GM21447 (cell line): ENCODE measurements around the gene TMEM95.
"Not testable (repeated sequence)": the region's sequence is repeated elsewhere in the genome, so short reads cannot be mapped to it uniquely, and the experiment has no call there.

Experiments used
- ATAC-seq: cut with Tn5 transposase; IDR thresholded peaks from one replicate; pipeline ENCODE4 v1.9.1; 2021; ENCODE audit not compliant: unreplicated experiment

Gene TMEM95

DNA sequence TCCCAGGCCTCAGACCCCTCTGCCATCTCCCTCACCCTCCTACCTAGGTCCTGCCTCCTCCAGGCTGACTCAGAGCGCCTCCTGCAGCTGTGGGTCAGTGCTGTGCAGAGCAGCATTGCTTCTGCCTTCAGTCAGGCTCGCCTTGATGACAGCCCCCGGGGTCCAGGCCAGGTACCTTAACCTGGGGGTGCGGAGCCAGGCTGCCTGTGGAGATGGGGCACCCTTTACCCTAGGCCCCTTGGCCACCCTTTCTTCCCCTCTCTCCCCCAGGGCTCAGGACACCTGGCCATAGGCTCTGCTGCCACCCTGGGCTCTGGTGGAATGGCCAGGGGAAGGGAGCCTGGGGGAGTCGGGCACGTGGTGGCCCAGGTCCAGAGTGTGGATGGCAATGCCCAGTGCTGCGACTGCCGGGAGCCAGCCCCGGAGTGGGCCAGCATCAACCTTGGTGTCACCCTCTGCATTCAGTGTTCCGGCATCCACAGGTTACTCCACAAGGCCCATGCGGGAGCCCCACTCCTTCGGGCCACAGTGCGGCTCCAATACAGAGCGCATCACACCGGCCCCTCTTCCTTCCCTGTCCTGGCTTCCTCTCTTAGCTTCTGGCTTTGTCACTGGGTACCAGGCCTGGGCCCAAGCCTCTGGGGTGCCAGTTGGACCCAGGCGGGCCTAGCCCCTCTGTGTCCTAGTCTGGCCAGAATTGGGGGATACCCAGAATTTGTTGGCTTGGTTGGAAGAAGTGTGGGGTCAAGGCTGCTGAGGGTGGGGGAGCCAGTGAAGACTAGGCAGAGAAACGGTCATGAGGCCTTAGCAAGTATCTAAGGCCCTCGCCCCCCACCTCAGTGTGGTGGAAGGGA is 8.0 kb upstream of the TMEM95 start:
- no peak for ATAC-seq

DNA sequence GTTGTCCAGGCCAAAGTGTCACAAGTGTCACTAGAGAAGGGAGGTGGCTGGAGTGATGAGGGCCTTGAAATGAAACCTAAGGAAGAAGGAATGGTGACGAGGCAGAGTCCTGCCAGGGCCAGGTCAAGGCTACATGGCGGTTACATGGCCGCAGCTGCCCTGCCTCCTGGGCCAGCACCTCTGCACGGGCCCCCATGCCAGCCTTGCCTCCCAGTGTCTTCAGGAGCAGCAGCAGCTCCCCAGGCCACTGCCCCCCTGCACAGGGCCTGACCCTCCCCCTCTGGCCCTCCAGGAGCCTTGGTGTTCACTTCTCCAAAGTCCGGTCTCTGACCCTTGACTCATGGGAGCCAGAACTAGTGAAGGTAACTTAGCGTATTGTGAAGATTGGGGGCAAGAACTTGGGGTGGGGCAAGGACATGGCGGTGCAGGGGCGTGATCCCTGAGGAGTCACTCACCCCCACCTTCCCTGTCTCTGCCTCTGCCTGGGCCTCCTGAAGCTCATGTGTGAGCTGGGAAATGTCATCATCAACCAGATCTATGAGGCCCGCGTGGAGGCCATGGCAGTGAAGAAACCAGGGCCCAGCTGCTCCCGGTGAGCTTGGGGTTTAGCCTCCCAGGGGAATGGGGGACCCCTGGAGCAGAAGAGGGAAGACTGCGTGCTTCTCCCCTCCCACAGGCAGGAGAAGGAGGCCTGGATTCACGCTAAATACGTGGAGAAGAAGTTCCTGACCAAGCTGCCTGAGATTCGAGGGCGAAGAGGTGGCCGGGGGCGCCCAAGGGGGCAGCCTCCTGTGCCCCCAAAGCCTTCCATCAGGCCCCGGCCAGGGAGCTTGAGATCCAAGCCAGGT is 7.1 kb upstream of the TMEM95 start:
- no peak for ATAC-seq

DNA sequence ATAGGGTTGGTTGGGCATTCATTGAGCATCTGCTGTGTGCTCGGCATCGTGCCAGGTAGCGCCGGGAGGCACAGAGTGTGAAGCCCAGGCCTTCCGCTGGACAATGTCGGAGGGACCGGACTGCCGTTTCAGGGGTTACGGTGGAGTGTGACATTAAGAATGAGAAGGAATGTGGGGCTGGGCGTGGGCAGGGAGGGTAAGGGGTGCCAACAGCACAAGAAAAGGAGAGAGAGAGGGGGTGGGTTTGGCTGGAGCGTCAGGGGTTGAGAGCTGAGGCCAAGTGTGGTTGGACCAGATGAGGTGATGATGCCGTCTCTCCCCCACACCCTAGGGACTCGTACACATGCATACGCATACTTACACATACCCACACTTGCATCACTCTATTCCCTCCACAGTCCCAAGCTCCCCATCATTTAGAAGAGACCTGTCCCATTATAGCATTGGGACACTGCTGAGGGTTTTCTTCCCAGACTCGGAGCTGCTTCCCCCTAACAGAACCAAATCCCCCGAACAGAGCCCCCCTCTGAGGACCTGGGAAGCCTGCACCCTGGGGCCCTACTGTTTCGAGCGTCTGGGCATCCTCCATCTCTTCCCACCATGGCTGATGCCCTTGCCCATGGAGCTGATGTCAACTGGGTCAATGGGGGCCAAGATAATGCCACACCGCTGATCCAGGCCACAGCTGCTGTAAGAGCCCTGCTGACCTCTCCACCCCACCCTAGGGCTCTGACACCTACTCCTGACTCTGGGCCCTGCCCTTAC is 6.3 kb upstream of the TMEM95 start:
- ATAC-seq: no peak

DNA sequence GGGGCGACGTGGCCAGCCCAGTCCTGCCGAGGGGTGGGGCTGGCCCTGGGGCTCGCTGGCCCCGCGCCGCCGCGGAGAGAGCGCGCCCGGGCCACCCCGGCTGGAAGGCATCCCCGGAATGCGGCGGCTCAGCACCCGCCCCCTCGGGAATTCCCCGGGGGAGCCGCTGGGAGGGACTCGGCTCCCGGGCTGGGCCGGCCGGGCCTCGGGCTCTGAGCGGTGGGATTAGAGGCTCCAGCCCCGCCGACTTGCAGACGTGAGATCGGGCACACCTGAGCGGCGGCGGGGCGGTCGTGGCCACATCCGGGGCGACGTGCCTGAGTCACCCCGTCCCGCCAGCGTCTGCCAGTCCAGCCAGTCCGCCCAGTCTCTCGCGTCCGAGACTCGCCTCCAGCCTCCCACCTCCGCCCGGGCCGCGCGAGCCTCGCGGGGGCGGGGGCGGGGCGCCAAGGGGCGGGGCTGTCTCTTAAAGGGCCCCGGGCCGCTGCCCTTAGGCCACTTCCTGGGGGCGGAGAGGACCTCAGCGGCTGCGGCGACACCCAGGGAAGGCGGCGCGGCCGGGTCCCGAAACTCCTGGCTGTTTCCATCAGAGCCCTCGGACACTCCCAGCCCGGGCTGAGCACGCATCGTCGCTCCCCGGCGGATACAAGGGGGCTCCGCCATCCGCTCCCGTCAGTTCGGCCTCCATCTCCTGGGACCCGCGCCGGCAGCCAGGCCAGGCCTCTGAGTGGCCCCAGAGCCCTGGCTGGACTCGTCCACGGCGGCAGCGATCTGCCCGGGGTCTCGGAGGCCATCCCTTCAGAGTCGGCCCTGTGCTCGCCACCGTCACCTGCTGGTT is 3.1 kb upstream of the TMEM95 start, which contains the start of gene KCTD11:
Gene KCTD11, plus strand, starts transcription at position 498 of the 838 bp plus-strand sequence.
- ATAC-seq: peak; percentile 54

DNA sequence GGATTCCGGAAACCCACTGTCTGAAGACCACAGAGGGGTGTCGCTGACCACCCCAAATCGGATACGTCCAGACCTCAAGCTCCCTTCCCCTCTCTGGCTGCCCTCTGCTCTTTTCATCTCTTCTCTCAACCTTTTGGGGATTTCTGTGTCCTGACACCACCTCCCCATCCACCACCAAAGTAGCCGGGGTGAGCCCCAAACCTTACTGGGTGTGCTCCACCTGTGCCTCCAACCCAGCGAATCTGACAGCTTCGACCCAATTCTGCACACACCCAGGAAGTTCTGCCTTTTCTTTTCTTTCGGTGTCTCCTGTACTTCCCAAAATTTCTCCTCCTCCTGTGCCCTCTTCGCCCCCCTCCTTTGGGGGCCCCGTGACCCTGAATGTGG is 2.5 kb upstream of the TMEM95 start:
- ATAC-seq: no peak

DNA sequence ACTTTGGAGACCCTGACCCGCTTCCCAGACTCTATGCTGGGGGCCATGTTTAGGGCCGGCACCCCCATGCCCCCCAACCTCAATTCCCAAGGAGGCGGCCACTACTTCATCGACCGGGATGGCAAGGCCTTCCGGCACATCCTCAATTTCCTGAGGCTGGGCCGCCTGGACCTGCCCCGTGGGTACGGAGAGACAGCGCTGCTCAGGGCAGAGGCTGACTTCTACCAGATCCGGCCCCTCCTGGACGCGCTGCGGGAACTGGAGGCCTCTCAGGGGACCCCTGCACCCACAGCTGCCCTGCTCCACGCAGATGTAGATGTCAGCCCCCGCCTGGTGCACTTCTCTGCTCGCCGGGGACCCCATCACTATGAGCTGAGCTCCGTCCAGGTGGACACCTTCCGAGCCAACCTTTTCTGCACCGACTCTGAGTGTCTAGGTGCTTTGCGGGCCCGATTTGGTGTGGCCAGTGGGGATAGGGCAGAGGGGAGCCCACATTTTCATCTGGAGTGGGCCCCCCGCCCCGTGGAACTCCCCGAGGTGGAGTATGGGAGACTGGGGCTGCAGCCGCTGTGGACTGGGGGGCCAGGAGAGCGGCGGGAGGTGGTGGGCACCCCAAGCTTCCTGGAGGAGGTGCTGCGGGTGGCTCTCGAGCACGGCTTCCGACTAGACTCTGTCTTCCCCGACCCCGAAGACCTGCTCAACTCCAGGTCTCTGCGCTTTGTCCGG is 1.9 kb upstream of the TMEM95 start:
- ATAC-seq: no peak

DNA sequence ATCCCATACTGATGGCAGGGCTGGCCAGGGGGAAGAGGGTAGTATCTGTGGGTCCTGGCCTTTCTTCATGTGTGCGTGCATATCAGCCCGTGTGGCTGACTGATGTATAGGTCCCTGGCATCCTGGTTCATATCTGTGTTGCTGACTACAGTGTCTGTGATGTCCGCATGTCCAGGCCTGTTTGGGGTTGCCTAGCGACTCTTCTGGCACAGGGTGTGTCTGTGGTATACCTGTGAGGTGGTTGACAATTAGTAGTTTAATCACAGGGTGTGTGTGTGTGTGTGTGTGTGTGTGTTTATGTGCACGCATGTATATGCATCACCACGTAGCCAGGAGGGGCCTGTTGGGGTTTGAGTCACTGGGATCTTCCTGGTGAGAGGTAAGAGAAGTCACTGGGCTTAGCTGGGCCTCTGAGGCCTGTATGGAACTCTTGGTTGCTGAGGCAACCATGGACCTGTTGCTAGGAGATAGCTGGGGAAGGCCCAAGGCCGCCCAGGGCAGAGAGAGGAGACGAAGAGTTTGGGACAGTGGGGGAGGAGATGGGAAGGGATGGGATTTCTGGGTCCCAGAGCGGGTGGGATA is 603 bp upstream of the TMEM95 start:
- no peak for ATAC-seq

DNA sequence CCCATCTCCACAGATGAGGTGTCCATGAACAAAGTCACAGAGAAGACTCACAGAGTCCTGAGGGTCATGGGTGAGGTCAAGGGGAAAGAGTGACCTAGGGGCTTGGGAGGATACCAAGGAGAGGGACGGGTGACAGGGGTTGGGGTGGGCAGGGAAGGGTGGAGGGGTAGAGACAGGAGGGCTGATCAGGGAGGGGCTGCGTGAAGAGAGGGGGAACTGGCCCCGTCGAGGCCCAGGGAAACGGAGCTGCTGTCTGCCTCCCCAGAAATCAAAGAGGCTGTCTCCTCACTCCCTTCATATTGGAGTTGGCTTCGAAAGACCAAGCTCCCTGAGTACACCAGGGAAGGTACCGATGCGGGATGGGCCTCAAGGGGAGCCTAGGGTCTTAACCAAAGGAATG is 617 bp downstream of the TMEM95 start:
- no peak for ATAC-seq

DNA sequence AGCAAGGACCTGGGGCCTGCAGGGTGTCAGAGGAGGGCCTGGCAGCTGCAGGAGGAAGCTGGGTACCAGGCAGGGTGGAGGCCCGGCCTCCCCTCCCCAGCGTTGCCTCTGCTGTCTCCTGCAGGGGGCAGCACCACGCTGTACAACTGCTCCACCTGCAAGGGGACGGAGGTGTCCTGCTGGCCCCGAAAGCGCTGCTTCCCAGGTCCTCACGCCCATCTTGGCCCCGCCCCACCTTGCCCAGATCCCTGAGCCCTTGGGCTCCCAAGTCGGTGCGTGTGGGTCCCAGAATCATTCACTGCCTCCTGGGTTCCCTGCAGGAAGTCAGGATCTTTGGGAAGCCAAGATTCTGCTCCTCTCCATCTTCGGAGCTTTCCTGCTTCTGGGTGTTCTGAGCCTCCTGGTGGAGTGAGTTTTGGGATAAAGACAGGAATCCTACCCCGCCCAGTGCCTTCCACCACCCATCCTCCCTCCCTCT is 1.2 kb downstream of the TMEM95 start:
- ATAC-seq: no peak

DNA sequence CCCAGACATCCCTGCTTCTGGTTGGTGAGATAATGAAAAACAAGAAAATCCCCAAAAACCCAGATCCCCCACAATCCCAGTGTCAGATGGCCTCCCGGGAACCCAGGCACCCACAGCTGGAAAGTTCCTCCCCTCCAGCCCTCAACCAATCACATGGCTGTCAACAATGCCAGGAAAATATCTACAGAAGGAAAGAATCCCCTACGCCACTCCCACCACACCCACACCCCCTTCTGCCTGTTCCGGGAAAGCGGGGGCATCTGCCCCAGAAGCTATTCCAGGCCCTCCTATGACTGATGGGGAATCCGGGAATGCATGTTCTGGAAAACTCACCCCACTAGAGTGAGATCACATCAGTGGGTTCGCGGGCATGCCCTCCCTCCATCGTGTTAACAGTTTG is 1.8 kb downstream of the TMEM95 start:
- no peak for ATAC-seq

DNA sequence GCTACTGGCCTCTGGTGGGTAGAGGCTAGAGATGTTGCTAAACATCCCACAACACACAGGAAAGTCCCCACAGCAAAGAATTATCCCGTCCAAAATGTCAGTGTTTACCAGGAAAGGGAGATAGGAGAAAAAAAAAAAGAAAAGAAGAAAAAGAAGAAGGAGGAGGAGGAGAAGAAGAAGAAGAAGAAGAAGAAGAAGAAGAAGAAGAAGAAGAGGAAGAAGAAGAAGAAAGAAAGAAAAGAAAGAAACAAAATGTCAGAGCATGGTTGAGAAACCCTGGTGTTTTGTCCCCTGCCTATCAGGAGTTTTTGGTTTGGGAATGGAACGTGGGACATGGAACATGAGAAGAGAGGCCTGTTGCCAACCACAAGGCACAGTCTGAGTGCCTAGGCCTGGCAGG is 2.4 kb downstream of the TMEM95 start:
- no peak for ATAC-seq

DNA sequence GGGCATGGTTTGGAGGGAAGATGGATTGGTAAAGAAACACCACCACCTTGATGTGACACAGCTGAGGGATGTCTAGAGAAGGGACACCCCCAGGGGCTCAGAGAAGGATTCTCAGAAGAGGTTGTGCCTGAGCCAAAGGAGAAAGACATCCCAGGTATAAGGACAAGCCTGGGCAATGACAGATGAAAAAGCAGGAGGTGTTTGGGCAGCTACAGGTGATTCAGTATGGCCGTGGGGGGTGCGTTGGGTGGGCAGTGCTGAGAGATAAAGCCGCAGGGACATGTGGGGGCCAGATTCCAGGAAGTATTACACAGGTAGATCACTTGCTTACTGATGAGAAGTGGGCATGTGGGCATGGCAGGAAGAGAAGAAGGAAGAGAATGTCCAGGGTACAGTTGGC is 7.0 kb downstream of the TMEM95 start:
- ATAC-seq: no peak

DNA sequence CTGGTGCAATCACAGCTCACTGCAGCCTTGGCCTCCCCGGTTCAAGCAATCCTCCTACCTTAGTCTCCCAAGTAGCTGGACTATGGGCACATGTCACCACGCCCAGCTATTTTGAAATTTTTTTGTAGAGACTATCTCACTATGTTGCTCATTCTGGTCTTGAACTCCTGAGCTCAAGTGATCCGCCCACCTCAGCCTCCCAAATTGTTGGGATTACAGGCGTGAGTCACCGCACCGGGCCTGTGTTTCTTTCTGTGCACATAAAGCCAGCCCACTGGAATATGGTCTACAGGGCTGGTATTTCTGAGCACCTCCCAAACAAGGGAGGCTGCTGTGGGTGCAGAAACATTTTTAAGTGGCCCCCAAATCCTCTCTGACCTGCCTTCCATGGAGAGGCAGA is 8.4 kb downstream of the TMEM95 start:
- ATAC-seq: no peak

DNA sequence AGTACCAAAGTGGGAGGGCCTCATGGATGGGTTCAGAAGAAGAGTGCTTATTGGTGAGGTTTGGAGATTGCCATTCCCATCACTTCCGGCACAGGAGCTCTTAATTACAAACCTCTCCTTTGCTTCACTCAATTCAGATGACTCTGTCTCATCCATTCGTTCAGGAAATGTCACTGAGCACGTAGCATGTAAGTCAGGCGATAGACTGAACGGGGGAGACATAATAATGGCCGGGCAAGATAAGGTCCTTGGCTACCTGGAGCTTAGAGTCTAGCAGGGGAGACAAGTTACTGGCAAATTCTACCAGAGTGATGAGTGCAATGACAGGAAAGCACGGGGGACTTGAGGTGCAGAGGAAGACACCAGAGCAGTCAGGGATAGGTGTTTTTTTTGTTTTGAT is 11.0 kb downstream of the TMEM95 start:
- ATAC-seq: not testable (repeated sequence)

DNA sequence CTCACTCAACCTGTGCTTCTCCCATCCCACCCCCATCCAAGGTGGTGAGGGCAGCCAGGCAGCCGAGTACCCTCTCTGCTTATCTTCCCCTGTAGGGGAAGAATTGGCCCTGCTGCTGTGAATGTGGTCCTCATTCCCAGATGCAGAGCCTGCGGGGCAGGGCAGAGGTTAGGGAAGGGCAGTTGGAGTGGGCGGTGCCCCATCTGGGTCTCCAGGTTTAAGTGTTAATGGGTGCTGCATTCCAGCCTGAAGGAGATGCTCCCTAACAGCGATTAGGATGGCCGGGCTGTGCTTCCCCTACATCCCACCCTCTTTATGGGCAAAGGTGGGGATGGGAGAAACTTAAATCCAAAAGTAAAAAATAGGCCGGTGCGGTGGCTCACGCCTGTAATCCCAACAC is 12.1 kb downstream of the TMEM95 start:
- no peak for ATAC-seq

DNA sequence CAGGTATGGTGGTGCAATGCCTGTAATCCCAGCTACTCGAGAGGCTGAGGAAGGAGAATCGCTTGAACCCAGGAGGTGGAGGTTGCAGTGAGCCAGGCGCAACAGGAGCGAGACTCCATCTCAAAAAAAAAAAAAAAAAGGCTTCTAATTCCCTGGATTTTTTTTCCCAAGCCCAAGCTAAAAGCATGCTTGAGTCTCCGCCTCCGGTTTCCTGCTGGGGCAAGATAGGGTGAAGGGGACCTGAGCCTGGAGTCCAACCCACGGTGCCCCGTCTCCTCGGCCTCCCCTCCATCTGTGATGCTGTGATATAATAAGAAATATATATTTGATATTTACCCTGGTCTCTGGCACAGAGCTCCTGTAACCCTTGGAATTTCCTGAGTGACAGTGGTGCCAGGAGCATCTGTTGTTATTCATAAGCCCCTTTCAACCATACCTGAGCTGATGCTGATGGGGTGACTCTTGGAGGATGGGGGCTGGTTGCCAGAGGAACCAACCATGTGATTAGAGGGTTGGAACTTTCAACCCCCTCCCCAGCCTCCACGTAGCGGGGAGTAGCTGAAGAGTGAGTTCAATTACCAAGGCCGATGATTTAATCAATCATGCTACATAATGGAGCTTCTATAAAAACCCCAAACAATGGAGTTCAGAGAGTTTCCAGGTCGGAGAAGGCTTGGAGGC is 13.1 kb downstream of the TMEM95 start:
- no peak for ATAC-seq

DNA sequence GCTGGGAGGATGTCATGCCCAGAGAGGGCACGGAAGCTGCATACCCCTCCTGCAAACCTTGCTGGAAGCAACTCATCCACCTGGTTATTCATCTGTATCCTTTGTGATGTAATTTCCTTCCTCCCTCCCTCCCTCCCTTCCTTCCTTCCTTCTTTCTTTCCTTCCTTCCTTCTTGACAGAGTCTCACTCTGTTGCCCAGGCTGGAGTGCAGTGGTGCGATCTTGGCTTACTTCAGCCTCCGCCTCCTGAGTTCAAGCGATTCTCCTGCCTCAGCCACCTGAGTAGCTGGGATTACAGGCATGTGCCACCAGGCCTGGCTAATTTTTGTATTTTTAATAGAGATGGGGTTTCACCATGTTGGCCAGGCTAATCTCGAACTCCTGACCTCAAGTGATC is 13.6 kb downstream of the TMEM95 start:
- not testable (repeated sequence) for ATAC-seq

DNA sequence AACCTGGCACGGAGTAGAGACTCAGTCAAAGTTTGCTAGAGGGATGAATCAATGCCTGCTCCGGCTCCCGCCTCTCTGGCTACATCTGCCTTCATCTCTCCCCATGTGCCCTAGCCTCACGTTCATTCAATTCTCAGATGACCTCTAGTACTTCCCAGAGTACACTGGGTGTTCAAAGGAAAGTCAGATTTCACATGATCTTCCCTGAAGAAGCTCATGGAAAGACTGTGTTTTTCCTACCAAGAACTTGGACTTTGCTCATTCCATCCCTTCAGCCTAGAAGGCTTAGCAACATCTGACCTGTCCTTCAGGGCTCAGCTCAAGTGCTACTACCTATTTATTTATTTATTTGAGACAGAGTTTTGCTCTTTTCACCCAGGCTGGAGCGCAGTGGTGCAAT is 14.9 kb downstream of the TMEM95 start:
- no peak for ATAC-seq

DNA sequence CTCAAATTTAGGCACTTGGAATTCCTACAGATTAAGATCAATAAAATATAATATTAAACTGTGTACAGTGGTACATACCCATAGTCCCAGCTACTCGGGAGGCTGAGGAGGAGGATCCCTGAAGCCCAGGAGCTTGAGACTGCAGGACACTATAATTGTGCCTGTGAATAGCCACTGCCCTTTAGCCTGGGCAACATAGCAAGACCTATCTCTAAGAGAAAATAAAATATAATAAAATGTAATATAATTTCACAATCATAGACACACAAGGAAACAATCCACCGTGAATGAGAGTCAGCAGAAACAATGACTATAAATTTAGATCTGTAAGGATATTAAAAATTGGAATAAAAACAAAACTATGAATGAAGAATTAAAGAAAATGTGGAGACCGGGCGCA is 15.9 kb downstream of the TMEM95 start:
- no peak for ATAC-seq
